SJSA1 (cell line): ENCODE measurements around the gene HAND1. TPM values are rescaled to one million over a fixed set of nuclear protein-coding genes. Genes with fewer than 3 reads are reported as not detected.

Experiments used
- total RNA-seq: library from RNA; depleted of rRNA; stranded (reverse); fragments of >200 nt; shearing (Covaris generic); gene quantifications from 2 replicates; pipeline ENCODE4 v1.2.3, GENCODE V29; 2014; rRNA removed

The HAND1 gene
- total RNA-seq, 1 experiment from 2014 or later = not detected

Other genes with a start within 250 kb of the HAND1 start
- 24.5 and 36.7 TPM in 2 replicates for gene SAP30L, start 32.2 kb downstream of the HAND1 start, total RNA-seq